ENCODE results near the gene ALPK1. TPM values are rescaled to one million over a fixed set of nuclear protein-coding genes. Genes with fewer than 3 reads are reported as not detected.

The ALPK1 gene
- total RNA-seq, 1 donor from 2014 or later, result 34.3 TPM

DNA sequence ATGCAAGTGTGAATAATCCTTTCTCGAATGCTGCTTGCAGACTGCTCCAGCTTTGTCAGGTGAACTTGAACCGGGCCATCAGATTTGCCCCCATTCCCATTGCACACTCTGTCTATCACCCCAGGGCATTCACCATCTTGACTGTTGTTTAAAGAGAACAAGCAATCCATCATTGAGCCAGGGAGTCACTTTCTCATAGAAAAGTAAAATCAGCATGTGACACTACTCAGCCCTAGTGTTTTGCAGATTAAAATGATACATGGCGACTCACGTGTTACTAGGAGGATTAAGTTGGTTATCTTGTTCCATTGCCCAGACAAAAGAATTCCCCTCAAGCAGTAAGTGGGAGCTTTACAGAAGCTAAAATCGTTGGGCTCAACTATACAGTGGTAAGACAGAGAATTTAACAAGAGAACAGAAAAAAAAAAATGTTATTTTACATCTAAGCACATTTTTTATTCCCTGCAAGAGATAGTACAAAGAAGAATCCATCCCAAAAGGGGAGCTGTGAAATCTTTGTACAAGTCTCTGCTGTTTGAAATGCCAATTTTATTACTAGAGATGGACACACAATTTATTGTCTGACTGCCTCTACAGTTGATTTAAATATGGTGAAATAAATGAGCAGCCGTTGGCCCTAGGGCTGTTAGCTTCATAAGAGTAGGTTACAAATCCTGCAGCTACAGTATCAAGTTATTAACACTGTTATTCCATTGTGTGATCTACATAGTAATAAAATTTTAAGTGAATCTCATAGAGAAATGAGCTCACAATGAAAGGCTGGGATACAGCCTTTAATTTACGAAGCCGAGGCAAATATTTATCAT lies 151.3 kb downstream of the ALPK1 start:
- Histone ChIP-seq H3K4me1 (no peaks in the 10 kb centered on the region), H3K9me3 (peaks cover 7% of the 10 kb centered on the region), H3K4me3 (no peak overlapping the region), H3K36me3 (peaks cover 3% of the 10 kb centered on the region), H3K27ac (no peak overlapping the region), H3K27me3 (no peaks in the 10 kb centered on the region)
- no peak for DNase-seq
- no peak for ATAC-seq
- intact Hi-C loops (cut with DNase I), result no loop called here
- TF ChIP-seq, protein P1, sequence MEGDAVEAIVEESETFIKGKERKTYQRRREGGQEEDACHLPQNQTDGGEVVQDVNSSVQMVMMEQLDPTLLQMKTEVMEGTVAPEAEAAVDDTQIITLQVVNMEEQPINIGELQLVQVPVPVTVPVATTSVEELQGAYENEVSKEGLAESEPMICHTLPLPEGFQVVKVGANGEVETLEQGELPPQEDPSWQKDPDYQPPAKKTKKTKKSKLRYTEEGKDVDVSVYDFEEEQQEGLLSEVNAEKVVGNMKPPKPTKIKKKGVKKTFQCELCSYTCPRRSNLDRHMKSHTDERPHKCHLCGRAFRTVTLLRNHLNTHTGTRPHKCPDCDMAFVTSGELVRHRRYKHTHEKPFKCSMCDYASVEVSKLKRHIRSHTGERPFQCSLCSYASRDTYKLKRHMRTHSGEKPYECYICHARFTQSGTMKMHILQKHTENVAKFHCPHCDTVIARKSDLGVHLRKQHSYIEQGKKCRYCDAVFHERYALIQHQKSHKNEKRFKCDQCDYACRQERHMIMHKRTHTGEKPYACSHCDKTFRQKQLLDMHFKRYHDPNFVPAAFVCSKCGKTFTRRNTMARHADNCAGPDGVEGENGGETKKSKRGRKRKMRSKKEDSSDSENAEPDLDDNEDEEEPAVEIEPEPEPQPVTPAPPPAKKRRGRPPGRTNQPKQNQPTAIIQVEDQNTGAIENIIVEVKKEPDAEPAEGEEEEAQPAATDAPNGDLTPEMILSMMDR (IDR thresholded peaks at IDR 0.05), result no peak

DNA sequence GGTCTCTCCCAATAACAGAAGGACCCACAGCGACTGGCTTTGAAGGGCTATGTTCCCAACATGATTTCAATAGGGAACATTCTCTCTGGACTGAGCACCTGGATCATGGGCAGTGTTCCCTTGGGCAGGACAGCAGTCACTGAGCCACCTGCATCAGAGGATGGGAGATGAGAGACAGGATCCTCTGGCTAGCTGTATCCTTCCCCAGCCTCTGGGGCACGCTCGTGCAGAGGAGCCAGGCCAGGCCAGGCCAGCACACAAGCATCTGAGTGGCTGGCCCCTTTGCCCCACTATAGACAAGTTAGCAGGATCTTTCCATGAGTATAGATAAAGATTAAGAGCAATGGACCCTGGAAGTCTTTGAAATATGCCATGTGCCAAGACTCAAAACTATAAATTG lies 152.5 kb downstream of the ALPK1 start:
- no peaks in the 10 kb centered on the region for H3K27me3 ChIP-seq
- ATAC-seq (no peak), DNase-seq (no peak)
- no peak overlapping the region for H3K27ac ChIP-seq
- no peak overlapping the region for H3K4me3 ChIP-seq
- H3K36me3 ChIP-seq, result peaks cover 3% of the 10 kb centered on the region
- TF ChIP-seq, protein P1 (IDR thresholded peaks at IDR 0.05), result no peak
- intact Hi-C loops (cut with DNase I), result no loop called here
- H3K4me1 ChIP-seq, result no peaks in the 10 kb centered on the region
- H3K9me3 ChIP-seq, result peaks cover 7% of the 10 kb centered on the region

DNA sequence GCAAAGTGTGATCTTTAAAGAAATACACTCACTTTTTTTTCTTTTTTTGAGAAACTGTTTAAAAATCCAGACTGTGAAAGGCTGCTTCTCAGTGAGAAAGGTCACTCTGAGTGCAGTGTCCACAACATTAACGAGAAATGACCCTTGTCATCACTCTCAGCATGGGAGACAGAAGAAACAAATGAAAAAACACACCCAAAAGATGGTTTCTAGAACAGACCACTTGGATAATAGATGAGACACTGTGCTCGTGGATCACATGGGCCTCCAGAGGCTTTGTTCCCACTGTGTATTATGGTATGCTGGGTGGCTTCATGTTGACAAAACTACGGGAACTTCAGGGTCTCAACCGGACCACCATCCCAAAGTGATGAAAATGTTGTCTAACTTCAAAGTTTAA lies 153.9 kb downstream of the ALPK1 start:
- Histone ChIP-seq H3K36me3 (peaks cover 3% of the 10 kb centered on the region), H3K4me3 (no peak overlapping the region), H3K9me3 (no peaks in the 10 kb centered on the region), H3K27ac (no peak overlapping the region), H3K4me1 (no peaks in the 10 kb centered on the region), H3K27me3 (no peaks in the 10 kb centered on the region)
- TF ChIP-seq, protein P1 (IDR thresholded peaks at IDR 0.05), result no peak
- intact Hi-C loops (cut with DNase I), result no loop called here
- ATAC-seq (no peak), DNase-seq (no peak)

DNA sequence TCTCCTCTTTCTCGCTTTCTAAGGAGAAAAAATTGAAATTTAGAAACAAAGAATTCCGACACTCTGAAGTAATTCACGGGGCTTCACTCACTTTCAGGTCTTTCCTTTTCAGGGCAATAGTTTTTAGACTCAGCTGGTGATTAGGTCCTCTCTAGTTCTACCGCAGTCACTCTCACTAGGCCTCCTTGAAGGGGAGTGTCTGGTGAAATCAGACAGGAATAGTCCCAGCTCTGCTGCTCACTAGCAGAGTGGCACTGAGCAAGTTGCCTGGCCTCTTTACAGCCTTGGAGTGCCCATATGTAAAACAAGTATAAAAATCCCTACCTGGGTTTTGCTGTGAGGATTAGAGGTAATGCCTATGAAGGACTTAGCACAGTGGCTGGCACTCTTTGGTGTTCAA lies 154.7 kb downstream of the ALPK1 start:
- no peak for DNase-seq
- H3K4me1 ChIP-seq, result no peaks in the 10 kb centered on the region
- intact Hi-C loops (cut with DNase I), result no loop called here
- no peaks in the 10 kb centered on the region for H3K27me3 ChIP-seq
- H3K36me3 ChIP-seq, result peaks cover 2% of the 10 kb centered on the region
- ATAC-seq, result no peak
- TF ChIP-seq, protein P1 (IDR thresholded peaks at IDR 0.05), result no peak
- H3K4me3 ChIP-seq, result no peak overlapping the region
- H3K9me3 ChIP-seq, result no peaks in the 10 kb centered on the region
- no peak overlapping the region for H3K27ac ChIP-seq

DNA sequence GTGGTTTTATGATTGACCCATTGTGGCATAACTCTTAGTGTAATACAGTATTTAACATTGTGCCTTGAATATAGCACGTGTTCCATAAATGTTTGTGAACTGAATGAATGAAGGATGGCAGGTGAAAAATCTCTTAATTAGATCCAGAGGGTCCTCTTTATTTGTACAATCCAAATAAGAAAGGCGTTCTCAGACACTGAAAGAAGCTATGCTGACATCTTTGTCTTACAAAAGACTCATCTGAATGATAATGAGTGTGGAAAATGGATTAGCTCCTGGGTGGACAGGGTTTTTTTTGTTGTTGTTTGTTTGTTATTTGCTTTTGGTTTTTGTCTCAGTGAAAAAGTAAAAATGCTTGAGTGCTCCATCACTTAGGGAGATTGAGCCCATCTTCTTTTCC lies 156.2 kb downstream of the ALPK1 start:
- H3K4me1 ChIP-seq, result no peaks in the 10 kb centered on the region
- no peak overlapping the region for H3K4me3 ChIP-seq
- no peaks in the 10 kb centered on the region for H3K27me3 ChIP-seq
- TF ChIP-seq, protein P1 (IDR thresholded peaks at IDR 0.05), result no peak
- DNase-seq (no peak), ATAC-seq (no peak)
- no peaks in the 10 kb centered on the region for H3K36me3 ChIP-seq
- intact Hi-C loops (cut with DNase I), result no loop called here
- H3K9me3 ChIP-seq, result no peaks in the 10 kb centered on the region
- no peak overlapping the region for H3K27ac ChIP-seq

Measured in upper lobe of right lung (tissue), 1 donor.